Spleen (tissue), 7 donors: ENCODE measurements around the gene CAMTA1.

ENCODE experiments used
- CTCF ChIP-seq, 11 experiments: fragments of 200-600 bp in 7 of 11; fragments of 450-650 bp in 4 of 11; sonication (generic) in 4 of 11; IDR thresholded peaks in 8 of 11; conservative IDR thresholded peaks in 3 of 11; 1 replicate in 7 of 11; 2 replicates in 4 of 11; pipeline versions ENCODE4 v1.4.0 to v1.8.0; 2016 to 2021; ENCODE audit warnings: antibody characterized with exemption in 11 of 11, inconsistent platforms in 4 of 11, mild to moderate bottlenecking in 1 of 11
- POLR2AphosphoS5 ChIP-seq, 3 donors: sonication (generic); formaldehyde crosslinking; IDR thresholded peaks; one replicate each; pipeline ENCODE4 v1.5.1; 2017; ENCODE audit warnings: antibody characterized with exemption in 3 of 3
- donor health status: DM: no; HTN: no; CAD: no; lungs with moderate emphysema.
- donor health status: DM: no; HTN: no; CAD: no.
- donor health status: DM: no; HTN: no; CAD: no.

DNA sequence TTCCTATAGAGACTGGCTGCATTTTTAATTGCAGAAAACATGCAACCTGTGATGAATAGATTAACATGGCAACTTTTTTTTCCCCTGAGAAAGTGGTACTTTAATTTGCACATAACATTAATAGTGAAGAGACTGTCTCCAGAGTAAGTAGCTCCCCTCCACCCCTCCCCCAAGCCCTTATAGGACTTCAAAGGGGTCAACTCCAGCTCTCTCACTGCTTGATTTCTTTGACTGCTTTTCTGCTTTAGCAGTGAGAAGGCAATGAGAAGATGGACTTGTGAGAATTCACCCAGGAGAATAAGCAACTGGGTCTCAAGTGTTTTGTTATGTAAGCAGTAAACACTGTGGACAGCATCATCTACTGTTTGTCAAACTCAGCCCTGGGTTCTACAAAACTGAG is 355.0 kb downstream of the CAMTA1 start:
- no peak for TF ChIP-seq CTCF (IDR thresholded peaks at IDR 0.05 in 8 of 11, conservative IDR thresholded peaks at IDR 0.05 in 3 of 11)
- TF ChIP-seq POLR2AphosphoS5 (IDR thresholded peaks at IDR 0.05), result no peak
